Stimulated activated CD4-positive, alpha-beta T cell treated with anti-CD3 and anti-CD28 coated beads, Interleukin-12 subunit alpha, Interleukin-12 subunit beta, amount 100 ng/mL, for 4 hours (primary cell): Measurements from ENCODE around the gene ZNF70.

Source experiments
- DNase-seq: peaks from one replicate; pipeline ENCODE4 v3.0.0-alpha.2; 2020

Gene ZNF70

DNA sequence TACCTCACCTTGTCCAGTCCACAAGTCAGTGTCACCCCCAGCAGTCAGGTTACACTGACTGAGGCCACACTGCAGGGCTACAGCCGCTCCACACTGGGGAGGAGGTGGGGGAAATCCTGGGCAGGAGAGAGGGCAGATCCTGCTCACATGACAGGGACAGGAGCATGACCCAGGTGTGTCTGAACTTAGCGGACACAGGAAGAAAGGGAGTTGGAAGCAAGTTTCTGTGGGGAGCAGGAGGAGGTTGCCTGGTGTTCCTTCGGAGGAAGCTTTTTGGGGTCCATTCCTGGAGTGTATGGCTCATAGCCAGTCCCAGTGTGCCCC lies 27.6 kb upstream of the ZNF70 start:
- no peak for DNase-seq

DNA sequence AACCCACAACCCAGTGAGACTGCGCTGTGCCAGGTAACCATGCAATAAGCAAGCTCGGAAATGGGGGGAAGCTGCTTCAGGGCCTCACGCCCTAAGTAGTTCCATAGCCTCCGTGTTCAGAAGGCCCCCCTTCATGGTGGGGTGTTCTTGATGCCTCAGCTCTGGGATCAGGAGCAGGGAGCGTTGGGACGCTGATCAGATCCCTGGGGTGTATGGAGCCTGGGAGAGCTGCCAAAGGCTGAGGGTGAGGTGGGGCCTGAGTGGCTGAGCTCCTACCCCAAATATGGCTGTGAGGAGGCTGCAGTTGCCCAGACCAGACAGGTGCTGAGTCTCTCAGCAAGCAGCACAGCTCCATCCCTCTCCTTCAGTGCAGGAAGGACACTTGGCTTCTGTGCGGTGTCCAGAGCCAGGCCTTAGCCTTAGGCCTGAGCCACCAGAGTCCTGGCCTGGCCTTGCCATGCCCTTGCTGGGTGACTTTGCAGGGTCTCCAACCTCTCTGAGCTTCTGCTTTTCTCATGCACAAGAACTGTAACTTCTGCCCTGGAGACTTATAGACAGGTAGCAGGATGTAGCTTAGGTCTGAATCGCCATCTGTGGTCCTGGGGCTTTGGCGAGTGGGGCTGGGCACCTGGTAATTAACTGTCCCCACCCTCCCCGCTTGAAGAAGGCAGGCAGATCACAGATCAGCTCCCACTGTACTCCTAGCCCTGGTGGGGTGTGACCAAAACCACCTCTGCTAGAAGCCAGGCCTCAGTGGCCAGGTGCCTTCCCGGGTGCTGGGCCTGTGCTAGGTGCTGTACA lies 27.1 kb upstream of the ZNF70 start:
- DNase-seq, result no peak

DNA sequence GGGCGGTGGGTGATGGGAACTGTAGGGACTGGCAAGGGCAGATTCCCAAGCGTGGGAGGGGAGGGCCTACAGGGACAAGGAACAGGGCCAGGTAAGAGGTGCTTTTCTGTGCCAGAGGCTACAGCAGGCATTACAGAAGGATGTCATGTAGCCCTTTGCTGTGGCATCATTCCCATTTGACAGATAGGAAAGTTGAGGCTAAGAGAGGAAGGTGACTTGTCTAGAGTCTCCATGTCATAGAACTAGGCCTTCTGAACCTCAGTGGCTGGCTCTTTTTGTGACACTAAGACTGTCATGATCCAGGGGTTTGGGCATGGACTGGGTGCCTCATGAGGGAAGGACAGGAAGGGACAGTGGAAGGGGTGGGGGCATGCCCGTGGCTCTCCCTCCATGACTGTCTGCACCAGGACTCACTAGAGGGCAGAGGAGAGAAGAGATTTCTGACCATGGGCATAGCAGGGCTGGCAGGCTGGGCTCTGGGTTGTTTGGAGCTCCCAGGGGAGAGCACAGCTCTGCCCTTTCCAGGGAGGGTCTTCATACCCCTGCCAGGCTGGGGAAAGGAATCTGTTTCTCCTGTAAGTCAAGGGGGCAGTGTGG lies 25.0 kb upstream of the ZNF70 start:
- DNase-seq, result no peak

DNA sequence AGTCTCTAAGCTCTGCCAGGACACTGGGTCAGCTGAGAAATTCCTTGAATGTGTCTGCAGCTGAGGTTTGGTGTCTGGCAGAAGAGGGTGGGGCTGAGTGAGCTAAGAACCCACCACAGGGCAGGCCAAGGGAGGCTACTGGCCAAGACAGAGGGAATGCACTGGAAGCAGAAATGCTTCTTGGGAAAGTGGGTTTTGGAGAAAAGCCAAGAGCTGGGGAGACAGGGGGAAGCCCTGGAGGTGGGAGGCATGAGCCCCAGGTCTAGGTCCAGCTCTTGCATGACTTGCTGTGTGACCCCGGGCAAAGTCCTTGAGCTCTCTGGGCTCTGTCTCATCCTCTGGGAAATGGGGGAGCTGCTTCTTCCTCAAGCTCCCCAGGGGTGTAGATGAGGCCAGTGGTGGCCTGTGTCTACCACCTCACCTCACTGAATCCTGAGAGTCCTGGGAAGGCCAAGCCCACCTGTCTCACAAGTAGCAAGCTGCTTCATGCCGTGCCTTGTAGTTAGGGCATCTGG lies 24.1 kb upstream of the ZNF70 start:
- no peak for DNase-seq

DNA sequence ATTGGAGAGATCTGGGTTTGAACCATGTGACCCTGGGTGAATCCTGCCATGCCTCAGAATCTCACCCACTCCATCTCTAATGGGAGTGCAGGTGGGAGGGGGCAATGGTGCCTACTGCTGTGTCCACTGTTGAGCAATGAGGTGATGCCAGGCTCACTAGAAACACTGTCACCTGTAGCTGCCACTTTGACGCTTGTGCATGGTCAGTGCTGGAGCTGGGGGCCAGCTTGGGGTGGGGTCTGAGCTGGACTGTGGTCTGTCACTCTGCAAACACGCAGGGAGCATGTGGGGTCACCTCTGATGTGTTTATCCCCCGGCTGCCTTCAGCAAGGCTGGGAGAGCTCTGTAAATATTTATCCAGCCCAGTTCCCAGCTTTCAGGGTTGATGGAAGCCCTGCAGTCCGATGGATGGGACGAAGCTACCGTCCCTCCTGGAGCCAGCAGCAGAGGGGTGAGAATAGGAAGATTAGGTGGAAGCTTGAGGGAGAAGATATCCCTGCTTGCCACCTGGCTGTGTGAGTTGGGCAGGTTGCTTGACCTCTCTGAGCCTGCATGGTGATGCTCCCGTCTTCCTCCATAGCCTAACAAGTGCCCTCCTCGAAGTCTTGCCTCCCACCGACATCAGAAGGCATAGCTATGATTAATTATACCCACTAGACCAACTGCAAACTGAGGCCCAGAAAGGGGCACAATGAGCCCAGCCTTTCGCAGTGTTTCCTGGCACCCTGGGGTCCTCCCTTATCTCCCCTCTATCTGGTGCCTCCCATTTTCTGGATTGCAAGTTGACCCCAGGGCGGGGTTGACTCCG lies 23.4 kb upstream of the ZNF70 start:
- no peak for DNase-seq

DNA sequence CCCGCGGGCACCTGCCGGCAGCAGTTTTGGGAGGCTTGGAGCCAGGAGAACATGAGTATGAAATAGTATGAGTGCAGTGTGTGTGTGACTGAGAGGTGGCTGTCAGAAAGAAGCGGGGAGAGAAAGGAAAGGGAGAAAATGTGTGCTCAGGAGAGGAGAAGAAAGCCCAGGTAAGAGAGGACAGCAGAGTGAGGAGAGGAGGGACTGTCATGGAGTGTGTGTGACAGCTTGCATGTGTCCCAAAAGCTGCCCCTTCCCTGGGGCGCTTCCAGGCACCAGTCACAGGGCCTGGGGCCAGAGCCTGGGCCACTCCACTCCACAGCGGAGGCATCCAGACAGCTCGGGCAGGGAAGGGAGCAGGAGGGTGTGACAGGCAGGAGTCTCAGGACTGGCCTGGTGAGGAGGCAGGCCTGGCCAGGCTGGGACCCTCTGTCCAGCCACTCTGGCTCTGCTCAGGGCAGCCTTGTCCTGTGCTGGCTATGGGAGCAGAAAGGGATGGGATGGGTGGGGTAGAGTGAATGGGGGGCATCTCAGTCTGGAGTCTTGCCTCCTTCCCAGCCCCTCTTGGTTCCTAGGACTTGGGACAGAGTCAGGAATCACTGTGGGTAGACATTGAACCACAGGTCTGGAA lies 22.7 kb upstream of the ZNF70 start:
- no peak for DNase-seq

DNA sequence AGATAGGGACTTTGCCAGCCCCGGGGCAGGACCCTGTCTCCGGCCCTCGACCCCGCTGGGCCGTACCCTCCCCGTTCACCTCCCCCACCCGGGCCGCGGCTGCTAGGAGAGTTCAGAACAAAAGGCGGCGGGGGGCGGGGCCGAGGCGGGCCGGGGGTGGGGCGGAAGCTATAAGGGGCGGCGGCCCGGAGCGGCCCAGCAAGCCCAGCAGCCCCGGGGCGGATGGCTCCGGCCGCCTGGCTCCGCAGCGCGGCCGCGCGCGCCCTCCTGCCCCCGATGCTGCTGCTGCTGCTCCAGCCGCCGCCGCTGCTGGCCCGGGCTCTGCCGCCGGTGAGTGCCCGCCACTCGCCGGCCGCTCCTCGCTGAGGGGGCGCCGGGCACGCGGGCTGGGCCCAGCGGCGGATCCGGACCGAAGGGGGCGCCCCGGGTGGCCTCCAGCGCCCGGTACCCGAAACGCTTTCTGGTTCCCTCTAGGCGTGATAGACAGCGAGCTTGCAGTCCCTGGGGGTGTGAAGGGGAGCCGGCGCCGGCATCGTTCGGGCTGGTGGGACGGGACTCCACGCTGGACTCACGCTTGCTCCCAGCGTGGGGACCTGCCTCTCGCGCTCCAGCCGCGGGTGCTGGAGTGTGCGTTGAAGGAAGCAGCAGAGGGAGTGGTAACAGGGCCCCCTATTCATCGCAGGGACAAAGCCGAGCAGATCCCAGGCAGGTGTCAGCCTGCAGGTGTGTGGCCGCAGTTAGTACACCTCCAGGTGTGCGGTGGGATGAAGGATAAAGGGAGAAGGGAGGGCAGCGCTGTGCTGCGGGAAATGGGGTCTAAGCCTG lies 21.9 kb upstream of the ZNF70 start, which contains the start of gene MMP11:
MMP11 (plus strand) TSS at position 201 of the 825 bp plus-strand sequence; CDS start at position 223, 22 bp downstream.
- DNase-seq, result peak; percentile 69

DNA sequence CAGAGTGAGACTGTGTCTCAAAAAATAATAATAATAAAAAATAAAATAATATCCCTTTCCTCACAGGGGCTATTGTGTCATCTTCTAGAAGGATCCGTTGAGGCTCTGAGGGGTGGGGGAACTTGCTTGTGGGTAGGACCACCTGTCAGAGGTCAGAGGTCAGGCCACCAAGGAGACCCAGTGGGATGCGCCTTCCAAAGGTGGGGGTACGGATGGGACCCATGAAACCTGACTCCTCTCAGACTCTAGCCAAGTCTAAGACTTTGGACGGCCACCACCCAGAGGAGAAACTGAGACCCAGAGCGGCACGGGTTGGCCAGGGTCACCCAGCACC lies 21.4 kb upstream of the ZNF70 start:
- no peak for DNase-seq

DNA sequence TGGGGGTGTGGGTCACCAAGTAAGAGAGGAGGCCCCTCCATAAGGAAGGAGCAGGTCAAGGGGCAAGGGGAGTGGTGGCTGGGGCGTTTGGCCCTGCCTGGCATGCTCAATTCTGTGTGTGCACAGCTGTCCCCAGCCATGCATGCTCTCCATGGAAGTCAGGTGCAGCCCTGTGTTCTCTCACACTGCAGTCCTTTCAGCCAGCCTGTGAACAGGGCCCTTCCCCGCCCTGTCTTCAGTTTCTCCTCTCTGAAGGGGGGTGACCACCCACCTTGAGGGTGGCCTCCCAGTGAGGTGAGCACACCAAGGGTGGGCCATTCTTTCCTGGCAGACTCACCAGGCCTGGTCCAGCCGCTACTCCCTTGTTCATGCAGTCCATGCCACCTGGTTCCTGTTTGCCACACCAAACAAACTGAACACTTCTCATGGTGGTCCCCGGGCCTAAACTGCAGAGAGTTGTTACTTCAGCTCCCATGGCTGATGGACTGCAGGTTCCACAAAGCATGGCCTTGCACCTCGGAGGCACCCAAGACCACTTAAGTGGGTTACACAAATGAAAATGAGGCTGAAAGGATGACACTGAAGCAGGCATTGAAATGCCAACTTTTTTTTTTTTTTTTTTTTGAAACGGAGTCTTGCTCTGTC lies 18.5 kb upstream of the ZNF70 start:
- DNase-seq, result no peak

DNA sequence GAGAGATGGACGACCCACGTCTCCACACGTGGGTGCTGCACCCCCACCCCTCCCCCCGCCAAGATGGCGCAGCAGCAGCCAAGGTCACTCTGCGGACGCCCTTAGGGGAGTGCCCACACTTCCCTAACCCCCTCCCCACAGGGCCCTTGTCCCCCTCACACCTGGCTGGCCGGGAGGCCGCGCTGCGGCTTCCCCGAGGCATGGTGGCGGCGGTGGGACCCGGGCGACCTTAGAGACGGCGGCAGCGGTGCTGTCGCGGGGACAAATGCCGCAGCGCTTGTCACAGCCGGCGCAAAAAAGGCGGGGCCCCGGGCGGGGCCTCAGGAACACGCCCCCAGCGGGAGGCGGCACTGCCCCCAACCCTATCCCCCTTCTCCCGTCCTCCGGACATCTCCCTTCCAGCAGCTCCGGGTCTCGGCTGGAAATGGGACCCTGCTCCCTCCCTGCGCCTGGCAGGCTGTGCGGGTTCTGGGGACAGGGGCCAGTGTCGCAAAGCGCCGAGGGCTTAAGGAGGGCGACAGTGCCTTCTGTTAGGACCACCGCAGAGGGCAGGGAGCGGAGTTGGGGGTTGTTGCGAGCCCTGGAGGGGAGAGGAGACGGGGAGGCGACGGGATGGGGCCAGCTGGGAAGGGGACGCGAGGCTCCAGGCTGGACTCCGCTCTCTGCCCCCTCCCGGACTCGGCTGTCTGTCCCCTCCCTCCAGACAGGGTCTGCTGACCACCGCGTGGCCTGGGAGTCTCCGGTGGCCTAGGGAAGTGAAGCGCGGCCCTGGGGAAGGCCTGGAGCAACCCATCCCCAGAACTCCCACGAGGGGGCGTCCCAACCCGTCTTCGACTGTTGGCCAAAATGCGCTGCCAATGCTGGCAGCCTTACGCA lies 17.0 kb upstream of the ZNF70 start, which contains the start of gene CHCHD10:
CHCHD10 (minus strand) TSS at position 300 of the 876 bp plus-strand sequence; CDS start at position 202, 98 bp downstream.
- peak; percentile 76 for DNase-seq

DNA sequence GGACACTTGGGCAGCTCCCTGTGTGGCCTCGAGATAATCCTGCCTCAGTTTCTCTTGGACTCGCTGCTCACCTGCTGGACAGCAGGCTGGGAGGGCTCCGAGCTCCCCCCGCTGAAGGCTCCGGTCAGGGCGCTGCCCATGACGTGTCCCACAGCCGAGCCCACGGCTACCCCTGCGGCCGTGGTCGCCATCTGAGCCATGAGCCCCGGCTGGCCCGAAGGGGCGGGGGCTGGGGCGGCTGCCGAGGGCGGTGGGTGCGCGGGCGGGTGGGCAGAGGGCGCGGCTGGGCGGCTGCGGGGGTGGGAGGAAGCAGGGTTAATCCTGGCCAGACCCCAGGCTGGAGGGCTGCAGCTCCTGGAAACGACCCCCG lies 16.4 kb upstream of the ZNF70 start:
- no peak for DNase-seq

DNA sequence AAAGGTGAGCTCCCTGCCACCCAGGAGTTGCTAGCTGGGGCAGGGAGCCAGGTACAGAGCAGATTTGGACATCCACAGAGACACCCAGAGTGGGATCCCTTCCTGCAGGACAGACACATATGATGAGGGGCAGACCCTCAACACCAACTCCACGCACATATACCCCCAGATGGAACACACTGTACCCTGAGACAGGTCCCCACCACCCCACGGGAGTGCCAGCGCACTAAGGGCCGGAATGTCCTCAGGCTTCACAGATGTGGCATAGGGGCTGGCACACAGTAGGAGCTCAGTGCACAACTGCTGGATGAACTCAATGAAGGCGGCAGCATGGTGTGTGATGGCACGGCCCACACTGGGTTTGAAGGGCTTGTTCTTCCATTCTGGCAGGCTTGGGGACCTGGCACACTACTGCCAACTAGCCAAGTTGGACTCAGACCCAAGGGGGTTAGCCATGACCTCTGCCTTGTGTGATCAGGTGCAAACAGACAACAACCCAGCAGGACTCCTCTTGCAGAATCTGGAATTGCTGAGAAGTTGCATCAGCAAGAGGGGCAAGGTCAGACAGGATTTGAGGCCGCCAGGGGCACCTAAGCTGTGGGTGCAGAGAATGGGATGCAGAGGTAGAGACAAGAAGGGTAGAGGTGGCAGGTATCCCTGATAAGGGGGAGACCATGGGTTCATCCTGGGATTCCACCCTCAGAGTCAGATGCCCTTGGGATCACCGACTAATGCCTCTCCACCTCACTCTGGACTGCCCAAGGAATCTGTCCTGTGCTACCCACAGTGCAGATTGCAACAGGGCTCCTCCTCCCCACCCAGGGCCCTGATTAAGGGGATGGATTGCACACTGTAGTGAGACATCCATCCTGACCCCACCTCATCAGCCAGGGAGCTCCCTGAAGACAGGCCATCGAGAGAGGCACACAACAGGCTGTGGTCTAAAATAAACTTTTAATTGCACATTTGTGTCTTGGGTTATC lies 14.3 kb upstream of the ZNF70 start:
- no peak for DNase-seq

DNA sequence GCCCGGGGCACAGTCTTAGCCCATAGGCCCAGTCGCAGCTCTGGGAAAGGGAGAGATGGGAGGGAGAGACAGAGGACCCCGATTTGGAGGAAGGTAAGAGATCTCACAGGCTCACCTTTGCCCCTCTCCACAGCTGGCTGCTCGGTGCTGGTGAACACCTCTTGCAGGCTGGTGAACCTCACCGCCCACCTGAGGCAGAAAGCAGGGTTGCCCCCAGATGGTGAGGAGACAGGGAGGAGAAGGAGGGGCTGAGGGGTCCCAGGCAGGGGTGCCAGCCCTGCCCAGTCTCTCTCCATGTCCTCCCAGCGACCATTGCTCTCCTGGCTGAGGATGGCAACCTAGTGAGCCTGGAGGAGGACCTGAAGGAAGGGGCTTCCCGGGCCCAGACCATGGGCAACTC lies 13.0 kb upstream of the ZNF70 start:
- DNase-seq, result no peak

DNA sequence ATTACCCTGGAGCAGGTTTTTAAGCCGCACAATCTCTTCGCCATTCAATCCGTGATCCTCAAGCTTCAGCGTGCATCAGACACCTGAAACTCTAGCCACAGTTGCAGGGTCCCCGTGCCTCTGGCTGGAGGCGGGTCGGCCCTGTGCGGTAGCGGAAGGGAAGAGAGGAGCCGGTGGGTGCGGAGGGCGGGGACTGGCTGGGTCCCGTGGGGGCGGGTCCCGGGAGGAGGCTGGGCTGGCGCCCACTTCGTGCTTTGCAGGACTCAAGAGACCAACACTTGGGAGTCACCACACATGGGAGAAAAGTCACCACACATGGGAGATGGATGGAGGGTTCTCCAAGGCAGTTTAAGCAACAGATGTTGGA lies 12.7 kb upstream of the ZNF70 start:
- DNase-seq, result peak; percentile 56

DNA sequence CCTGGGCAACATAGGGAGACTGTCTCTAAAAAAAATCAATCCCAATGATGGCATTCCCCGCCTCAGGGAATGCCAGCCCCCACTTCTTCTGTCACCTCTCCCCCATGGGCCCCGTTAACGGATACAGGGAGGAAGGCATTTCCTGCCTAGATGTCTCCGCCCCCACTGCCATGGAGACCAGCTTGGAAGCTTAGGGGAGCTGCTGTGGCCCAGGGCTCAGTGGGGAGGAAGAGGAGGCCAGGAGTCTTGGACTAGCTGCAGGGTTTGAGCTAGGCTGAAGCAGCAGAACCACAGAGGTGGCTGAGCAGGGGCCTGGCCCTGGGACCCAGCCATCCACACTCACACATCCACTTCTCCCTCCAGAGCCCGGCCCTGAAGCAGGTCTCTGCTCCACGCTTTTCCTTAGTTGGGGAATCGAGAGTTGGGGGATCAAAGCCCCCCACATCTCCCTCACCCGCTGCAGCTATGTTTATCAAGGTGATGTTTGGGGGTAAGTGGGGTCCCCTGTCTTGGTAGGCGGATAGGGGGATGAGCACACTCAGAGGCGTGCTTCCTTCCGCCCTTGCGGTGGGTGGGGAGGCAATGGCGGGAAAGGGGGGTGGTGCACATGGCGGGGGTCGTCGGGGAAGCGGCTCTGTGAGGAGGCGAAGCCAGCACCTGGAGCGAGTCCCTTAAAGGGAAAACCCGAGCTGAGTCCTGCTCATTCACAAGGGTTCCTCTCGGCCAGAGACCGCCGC lies 12.1 kb upstream of the ZNF70 start, which contains the start of gene C22orf15:
C22orf15 (plus strand) TSS at position 149 of the 737 bp plus-strand sequence; CDS start at position 466, 317 bp downstream.
- no peak for DNase-seq

DNA sequence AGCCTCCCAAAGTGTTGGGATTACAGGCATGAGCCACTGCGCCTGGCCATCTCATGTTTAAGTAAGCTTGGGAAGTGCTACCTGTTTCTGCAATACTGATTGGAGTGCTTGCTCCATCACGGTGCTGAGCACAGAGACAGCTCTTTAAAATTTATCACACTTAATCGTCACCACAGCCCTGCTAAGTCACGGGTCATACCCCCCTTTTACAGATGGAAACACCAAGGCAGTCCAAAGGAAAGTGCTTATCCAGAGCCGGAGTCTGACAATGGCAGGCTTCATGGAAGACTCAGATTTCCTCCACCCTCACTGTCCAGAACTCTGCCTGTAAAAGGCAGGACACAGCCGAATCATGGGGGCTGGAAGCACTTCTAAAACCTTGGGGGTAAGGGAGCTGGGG lies 9.1 kb upstream of the ZNF70 start:
- DNase-seq, result no peak

DNA sequence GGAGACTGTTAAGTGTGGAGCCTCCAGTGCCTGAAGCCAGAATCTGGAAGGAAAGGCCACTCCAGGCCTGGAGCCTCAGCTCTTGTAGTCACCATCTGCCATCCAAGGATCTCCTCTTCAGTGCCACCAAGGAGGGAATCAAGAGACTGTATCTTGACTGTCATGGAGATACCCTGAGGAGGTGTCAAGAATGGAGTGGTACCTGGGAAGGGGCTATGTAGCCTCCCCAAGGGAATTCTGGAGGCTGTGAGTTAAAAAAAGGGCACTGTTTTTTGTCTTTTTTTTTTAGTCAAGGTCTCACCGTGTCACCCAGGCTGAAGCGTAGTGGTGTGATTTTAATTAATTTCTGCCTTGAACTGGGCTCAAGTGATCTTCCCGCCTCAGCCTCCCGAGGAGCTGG lies 8.7 kb upstream of the ZNF70 start:
- DNase-seq, result no peak

DNA sequence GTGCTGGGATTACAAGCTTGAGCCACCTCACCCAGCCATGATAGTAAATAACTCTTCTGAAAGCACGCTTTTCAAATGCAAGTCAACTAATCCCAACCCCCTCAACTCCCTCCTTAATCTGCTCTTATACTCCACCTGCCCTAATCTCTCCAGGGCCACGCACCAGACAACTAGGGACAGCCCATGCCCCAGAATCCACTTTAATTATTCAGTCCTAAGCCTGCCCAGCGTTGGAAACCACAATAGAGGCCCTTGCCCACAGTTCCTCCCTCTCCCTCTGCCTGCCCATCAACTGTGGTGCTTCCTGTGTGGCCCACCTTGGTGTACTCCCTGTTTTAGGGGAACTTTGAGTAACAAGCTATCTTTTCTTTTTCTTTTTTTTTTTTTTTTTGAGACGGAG lies 6.0 kb upstream of the ZNF70 start:
- no peak for DNase-seq

DNA sequence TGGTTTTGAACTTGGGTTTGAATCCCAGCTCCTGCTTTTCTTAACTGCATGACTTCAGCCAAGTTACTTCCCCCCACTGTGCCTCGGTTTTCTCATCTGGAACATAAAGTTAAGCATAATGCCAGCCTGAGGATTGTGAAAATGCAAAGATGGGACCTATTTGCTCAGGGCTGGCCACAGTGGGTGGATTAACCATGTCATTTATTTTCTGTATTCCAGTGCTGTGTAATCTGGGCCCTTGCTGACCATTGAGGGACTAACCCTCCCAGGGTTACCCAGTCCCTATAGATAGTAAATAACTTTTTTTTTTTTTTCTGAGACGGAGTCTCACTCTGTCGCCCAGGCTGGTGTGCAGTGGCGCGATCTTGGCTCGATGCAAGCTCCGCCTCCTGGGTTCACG lies 4.8 kb upstream of the ZNF70 start:
- no peak for DNase-seq
